A549 (cell line): Measurements from ENCODE around the gene VSIG8. TPM values are rescaled to one million over a fixed set of nuclear protein-coding genes. Genes with fewer than 3 reads are reported as not detected.

Experiments
- ATAC-seq, 2 experiments: fragments of 200-7000 bp in 1 of 2; fragments of >200 bp in 1 of 2; cut with Nextera tagmentation in 1 of 2; cut with Tn5 transposase in 1 of 2; 3 replicates each; pipeline versions ENCODE4 v1.8.0 to v1.9.1; 2018 to 2020; ENCODE audit warnings: mild to moderate bottlenecking in 1 of 2, moderate library complexity in 1 of 2
- CTCF ChIA-PET: fragments of 300-600 bp; sonication (Branson Sonifier 250); formaldehyde crosslinking; extraction: SDS; loops from one replicate; lab custom pipeline; 2021; ENCODE audit warnings: antibody characterized with exemption, inconsistent platforms; lab: Yijun Ruan, JAX
- POLR2A ChIA-PET: fragments of 350-600 bp; formaldehyde crosslinking; extraction: SDS; loops from one replicate; lab custom pipeline; 2021; ENCODE audit warnings: antibody characterized with exemption, inconsistent platforms; lab: Yijun Ruan, JAX
- DNase-seq, 2 experiments: peaks; one replicate each; pipeline versions ENCODE4 v3.0.0 to v3.0.0-alpha.2; 2011 to 2016; ENCODE audit warnings: low read depth in 1 of 2, low spot score in 1 of 2
- FAIRE-seq: peaks from 2 replicates; lab custom pipeline; 2011; peaks lifted over from hg19 to GRCh38; lab: Jason Lieb, UNC
- H3K27ac ChIP-seq, 2 experiments: fragments of >200 bp; sonication (Bioruptor Twin); formaldehyde crosslinking; 3 replicates each; pipeline ENCODE4 v1.5.1; 2016 to 2017
- H3K4me1 ChIP-seq: fragments of >200 bp; sonication (Bioruptor Twin); formaldehyde crosslinking; 3 replicates; pipeline ENCODE4 v1.6.1; 2016
- H3K4me2 ChIP-seq: fragments of >200 bp; sonication (Bioruptor Twin); formaldehyde crosslinking; 3 replicates; pipeline ENCODE4 v1.6.1; 2016
- H3K4me3 ChIP-seq: fragments of >200 bp; sonication (Bioruptor Twin); formaldehyde crosslinking; 3 replicates; pipeline ENCODE4 v1.5.1; 2016
- H3K9me3 ChIP-seq: fragments of >200 bp; sonication (Bioruptor Twin); formaldehyde crosslinking; 3 replicates; pipeline ENCODE4 v1.6.1; 2016
- CHD2 ChIP-seq: fragments of 150-350 bp; IDR thresholded peaks from 2 replicates; pipeline ENCODE4 v1.6.1; 2014; ENCODE audit warnings: low read length; ENCODE audit not compliant: partially characterized antibody
- CTCF ChIP-seq: fragments of >200 bp; sonication (Bioruptor Twin); formaldehyde crosslinking; IDR thresholded peaks from 3 replicates; pipeline ENCODE4 v1.5.1; 2016
- ELK1 ChIP-seq: fragments of 150-350 bp; IDR thresholded peaks from 2 replicates; pipeline ENCODE4 v1.6.1; 2014; ENCODE audit warnings: low read depth, mild to moderate bottlenecking, low read length
- FOSL2 ChIP-seq, 2 experiments: fragments of 450-650 bp in 1 of 2; fragments of >200 bp in 1 of 2; sonication (Bioruptor Twin) in 1 of 2; formaldehyde crosslinking; IDR thresholded peaks; 2 replicates each; pipeline versions ENCODE4 v1.5.0 to v1.6.1; 2016 to 2020; ENCODE audit warnings: mild to moderate bottlenecking in 1 of 2, moderate library complexity in 1 of 2
- GATA3 ChIP-seq: IDR thresholded peaks from 2 replicates; pipeline ENCODE4 v1.6.1; 2012; ENCODE audit warnings: borderline replicate concordance
- HDAC2 ChIP-seq: fragments of 200-600 bp; sonication (generic); IDR thresholded peaks from 2 replicates; pipeline ENCODE4 v1.6.1; 2016
- HES2 ChIP-seq: fragments of >200 bp; sonication (Bioruptor Twin); formaldehyde crosslinking; IDR thresholded peaks from 2 replicates; pipeline ENCODE4 v1.6.1; 2016
- HEYL ChIP-seq: fragments of 250-450 bp; sonication (Bioruptor Pico); IDR thresholded peaks from 2 replicates; pipeline ENCODE4 v1.8.0; 2021; ENCODE audit warnings: mild to moderate bottlenecking, moderate library complexity
- HOXB13 ChIP-seq: fragments of 250-450 bp; sonication (Bioruptor Pico); IDR thresholded peaks from 2 replicates; pipeline ENCODE4 v1.5.0; 2020; ENCODE audit warnings: low read depth, mild to moderate bottlenecking, moderate library complexity
- JUNB ChIP-seq: fragments of >200 bp; sonication (Bioruptor Twin); formaldehyde crosslinking; IDR thresholded peaks from 2 replicates; pipeline ENCODE4 v1.6.1; 2016
- MAX ChIP-seq: IDR thresholded peaks from 2 replicates; pipeline ENCODE4 v1.6.1; 2012
- MYC ChIP-seq: IDR thresholded peaks from 2 replicates; pipeline ENCODE4 v1.6.1; 2012; ENCODE audit warnings: mild to moderate bottlenecking, inconsistent platforms, low read length, improper control_type of control experiment, borderline replicate concordance
- NFE2L2 ChIP-seq: fragments of 150-350 bp; conservative IDR thresholded peaks from 2 replicates; pipeline ENCODE4 v1.6.1; 2014; ENCODE audit warnings: low read length
- NR3C1 ChIP-seq: fragments of >200 bp; sonication (Bioruptor Twin); formaldehyde crosslinking; IDR thresholded peaks from 3 replicates; pipeline ENCODE4 v1.6.1; 2017
- PBX3 ChIP-seq: IDR thresholded peaks from 2 replicates; pipeline ENCODE4 v1.6.1; 2012
- PHF8 ChIP-seq: fragments of 200-600 bp; sonication (generic); IDR thresholded peaks from 2 replicates; pipeline ENCODE4 v1.6.1; 2016; ENCODE audit warnings: low read depth, mild to moderate bottlenecking, antibody characterized with exemption, moderate library complexity, borderline replicate concordance
- POLR2A ChIP-seq: IDR thresholded peaks from 2 replicates; pipeline ENCODE4 v1.6.1; 2012; ENCODE audit warnings: mild to moderate bottlenecking, low read length
- RARB ChIP-seq: fragments of 250-450 bp; sonication (Bioruptor Pico); IDR thresholded peaks from 2 replicates; pipeline ENCODE4 v1.8.0; 2021; ENCODE audit warnings: mild to moderate bottlenecking, moderate library complexity
- RCOR1 ChIP-seq: fragments of 150-350 bp; IDR thresholded peaks from 2 replicates; pipeline ENCODE4 v1.6.1; 2014; ENCODE audit warnings: antibody characterized with exemption, low read length, low read depth
- RNF2 ChIP-seq: fragments of 200-600 bp; sonication (generic); IDR thresholded peaks from 2 replicates; pipeline ENCODE4 v1.6.1; 2016; ENCODE audit warnings: low read depth, mild to moderate bottlenecking, antibody characterized with exemption, moderate library complexity, borderline replicate concordance
- SMC3 ChIP-seq: fragments of >200 bp; sonication (Bioruptor Twin); formaldehyde crosslinking; IDR thresholded peaks from 3 replicates; pipeline ENCODE4 v1.6.1; 2018; ENCODE audit warnings: inconsistent platforms
- SREBF2 ChIP-seq: fragments of 450-650 bp; IDR thresholded peaks from 2 replicates; pipeline ENCODE4 v1.6.1; 2014; ENCODE audit warnings: mild to moderate bottlenecking, moderate library complexity
- USF2 ChIP-seq: fragments of 450-650 bp; IDR thresholded peaks from 2 replicates; pipeline ENCODE4 v1.6.1; 2014; ENCODE audit warnings: antibody characterized with exemption
- ZNF302 ChIP-seq: fragments of 250-450 bp; sonication (Bioruptor Pico); IDR thresholded peaks from 2 replicates; pipeline ENCODE4 v1.9.0; 2021; ENCODE audit warnings: inconsistent platforms, mild to moderate bottlenecking, moderate library complexity
- WGBS: methylation state at CpG from one replicate; pipeline ENCODE4 v1.1.6; 2017; ENCODE audit errors: missing lambda C conversion rate; 5-methylcytosine and 5-hydroxymethylcytosine counted together
- polyA plus RNA-seq, 4 experiments: library from polyadenylated mRNA; depleted of rRNA in 3 of 4; stranded (reverse); fragments of >200 nt; fragmentation: RNase III in 1 of 4; extraction: RNeasy Plus Mini Kit Qiagen cat#74134 plus additional on column Dnase treatment in 1 of 4; gene quantifications; 2 replicates in 3 of 4; 3 replicates in 1 of 4; pipeline ENCODE4 v1.2.3, GENCODE V29; 2011 to 2017

Gene VSIG8
- polyA plus RNA-seq, 2 of the 4 experiments (the other 2 are of a cell fraction), result 0.04 to 0.09 TPM

- WGBS, result 63% methylated on average over 11 of the region's 11 CpGs
- Histone ChIP-seq H3K4me2 (no peak within 1 kb of the TSS), H3K4me3 (no peak within 1 kb of the TSS), H3K27ac (no peak within 1 kb of the TSS), H3K9me3 (no peaks in the 10 kb centered on the region), H3K4me1 (no peaks in the 10 kb centered on the region)
- DNase-seq (no peak), FAIRE-seq (no peak), ATAC-seq (no peak)
- POLR2A ChIA-PET, result no interaction called here
- no peak for TF ChIP-seq FOSL2 (IDR thresholded peaks at IDR 0.05)
- no peak for TF ChIP-seq FOSL2 (CRISPR knock-in tag; IDR thresholded peaks at IDR 0.05)
- TF ChIP-seq HDAC2, result no peak
- no peak for TF ChIP-seq HOXB13 (CRISPR knock-in tag)
- TF ChIP-seq HEYL (CRISPR knock-in tag), result no peak
- no peak for TF ChIP-seq GATA3
- TF ChIP-seq USF2, result no peak
- TF ChIP-seq POLR2A, result no peak
- no peak for TF ChIP-seq HES2
- no peak for TF ChIP-seq ZNF302
- TF ChIP-seq PHF8, result no peak
- no peak for TF ChIP-seq NR3C1
- CTCF ChIA-PET, result interaction anchor here (1.1 to 8.9 kb wide), 4 partner anchors 28 to 67 kb away, joined by 3 to 55 read pairs (median 4); no protein-coding TSS in a partner anchor
Measured at GRCh38 chr1:159826441-159827101, 35.9 kb downstream of the VSIG8 start, which contains the start of gene SLAMF8. SLAMF8 (plus strand) TSS chr1:159826873; CDS start chr1:159826899, 26 bp downstream.

- Histone ChIP-seq H3K4me3 (no peak overlapping the region), H3K27ac (no peak overlapping the region), H3K4me2 (no peak overlapping the region), H3K9me3 (no peaks in the 10 kb centered on the region), H3K4me1 (no peaks in the 10 kb centered on the region)
- DNase-seq (no peak), FAIRE-seq (no peak), ATAC-seq (no peak)
- WGBS, result 51% methylated on average over 3 of the region's 3 CpGs
- CTCF ChIA-PET, result interaction anchor here (0.8 to 8.9 kb wide), 3 partner anchors 25 to 65 kb away, joined by 3 to 55 read pairs (median 3); no protein-coding TSS in a partner anchor
- POLR2A ChIA-PET, result interaction anchor here (0.6 kb wide), 2 partner anchors 14 to 38 kb away, joined by 3 to 4 read pairs; no protein-coding TSS in a partner anchor
- no peak for TF ChIP-seq CHD2
- no peak for TF ChIP-seq PBX3
- no peak for TF ChIP-seq HOXB13 (CRISPR knock-in tag)
- no peak for TF ChIP-seq PHF8
- TF ChIP-seq MAX, result no peak
- TF ChIP-seq NFE2L2, result no peak
- no peak for TF ChIP-seq MYC
- no peak for TF ChIP-seq RARB (CRISPR knock-in tag)
- no peak for TF ChIP-seq ZNF302
- no peak for TF ChIP-seq RCOR1
- TF ChIP-seq NR3C1, result no peak
- no peak for TF ChIP-seq ELK1
- no peak for TF ChIP-seq HDAC2
- no peak for TF ChIP-seq JUNB
- TF ChIP-seq SMC3, result no peak
- TF ChIP-seq FOSL2 (IDR thresholded peaks at IDR 0.05), result no peak
- no peak for TF ChIP-seq FOSL2 (CRISPR knock-in tag; IDR thresholded peaks at IDR 0.05)
- no peak for TF ChIP-seq SREBF2
- no peak for TF ChIP-seq RNF2
- no peak for TF ChIP-seq HES2
- TF ChIP-seq CTCF, result no peak
Measured at GRCh38 chr1:159825564-159825963, 36.9 kb downstream of the VSIG8 start.
